Measurements from ENCODE around the gene KIAA1614. TPM values are rescaled to one million over a fixed set of nuclear protein-coding genes. Genes with fewer than 3 reads are reported as not detected.

The KIAA1614 gene
- total and polyA plus RNA-seq, 3 donors from 2014 or later: 3.7 to 4.0 (median 3.7) TPM

- Histone ChIP-seq H3K27ac (no peak overlapping the region), H3K9me3 (no peaks in the 10 kb centered on the region), H3K4me3 (no peak overlapping the region), H3K4me1 (peaks cover 6% of the 10 kb centered on the region), H3K36me3 (ENCODE audit: low read depth, missing control alignments) (no peaks in the 10 kb centered on the region), H3K27me3 (no peaks in the 10 kb centered on the region)
- intact Hi-C loops (cut with DNase I; ENCODE audit: low total_unique reads): no loop called here
- 97 to 98% methylated on average over 4 of the region's 4 CpGs for WGBS, 2 donors
- no peak for DNase-seq
- TF ChIP-seq POLR2A (IDR thresholded peaks at IDR 0.05): no peak
- no peak for TF ChIP-seq CTCF (IDR thresholded peaks at IDR 0.05)
Observed at GRCh38 chr1:180949616-180950000, 36.9 kb downstream of the KIAA1614 start.

DNA sequence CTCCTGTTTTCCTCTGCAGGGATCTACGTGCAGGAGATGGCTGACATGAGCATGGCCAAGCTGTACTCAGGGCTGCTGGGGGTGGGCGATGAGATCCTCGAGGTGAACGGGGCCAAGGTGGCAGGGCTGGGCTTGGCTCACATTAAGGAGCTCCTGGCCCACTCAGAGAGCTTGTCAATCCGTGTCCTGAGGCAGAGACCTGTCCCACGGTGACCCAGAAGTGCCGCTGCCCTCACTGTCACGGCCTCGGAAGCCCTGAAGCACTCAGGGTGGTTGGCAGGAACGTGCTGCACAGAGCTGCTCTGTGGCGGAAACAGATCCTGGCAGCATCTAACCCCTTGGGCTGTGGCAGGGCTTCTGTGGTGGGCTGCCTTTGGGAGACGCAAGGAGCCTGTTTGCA lies 37.6 kb downstream of the KIAA1614 start:
- intact Hi-C loops (cut with DNase I; ENCODE audit: low total_unique reads): no loop called here
- WGBS, 2 donors: 91 to 100% methylated on average over 2 to 12 of the region's 12 CpGs
- H3K27me3 ChIP-seq: no peaks in the 10 kb centered on the region
- no peak overlapping the region for H3K27ac ChIP-seq
- no peaks in the 10 kb centered on the region for H3K9me3 ChIP-seq
- H3K4me3 ChIP-seq: no peak overlapping the region
- no peak for DNase-seq
- H3K36me3 ChIP-seq (ENCODE audit: low read depth, missing control alignments): no peaks in the 10 kb centered on the region
- H3K4me1 ChIP-seq: peaks cover 6% of the 10 kb centered on the region
- no peak for TF ChIP-seq POLR2A (IDR thresholded peaks at IDR 0.05)
- TF ChIP-seq CTCF (IDR thresholded peaks at IDR 0.05): no peak

DNA sequence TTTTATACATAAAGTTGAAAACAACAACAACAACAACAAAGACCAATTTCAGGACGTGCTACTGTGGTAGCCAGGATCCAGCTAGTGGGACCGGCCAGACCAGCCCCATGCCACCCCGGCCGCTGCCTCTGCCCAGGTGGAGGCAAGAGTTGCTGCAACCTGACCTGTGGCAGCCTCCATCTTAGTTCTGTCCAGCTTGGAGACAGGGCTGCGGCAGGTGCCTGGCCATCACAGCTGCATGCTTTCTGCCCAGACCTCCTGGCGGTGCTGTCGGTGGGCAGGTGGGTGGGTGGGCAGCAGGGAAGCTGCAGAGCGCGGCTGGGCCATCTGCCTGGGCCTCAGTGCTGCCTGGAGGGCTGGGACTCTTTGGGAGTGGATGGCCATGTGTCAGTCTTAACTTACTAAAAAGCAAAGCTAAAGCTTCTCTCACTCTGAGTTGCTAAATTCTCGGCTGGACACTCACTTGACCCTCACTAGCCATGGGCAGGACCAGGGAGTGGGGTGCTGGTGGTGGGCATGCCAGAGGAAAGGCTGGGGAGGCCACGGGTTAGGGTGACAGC lies 38.6 kb downstream of the KIAA1614 start:
- Histone ChIP-seq H3K27ac (no peak overlapping the region), H3K36me3 (ENCODE audit: low read depth, missing control alignments) (no peaks in the 10 kb centered on the region), H3K4me3 (no peak overlapping the region), H3K27me3 (no peaks in the 10 kb centered on the region), H3K4me1 (peaks cover 6% of the 10 kb centered on the region), H3K9me3 (no peaks in the 10 kb centered on the region)
- no peak for DNase-seq
- WGBS, 2 donors: 89 to 91% methylated on average over 11 of the region's 11 CpGs
- no peak for TF ChIP-seq CTCF (IDR thresholded peaks at IDR 0.05)
- TF ChIP-seq POLR2A (IDR thresholded peaks at IDR 0.05): no peak
- intact Hi-C loops (cut with DNase I; ENCODE audit: low total_unique reads): no loop called here

DNA sequence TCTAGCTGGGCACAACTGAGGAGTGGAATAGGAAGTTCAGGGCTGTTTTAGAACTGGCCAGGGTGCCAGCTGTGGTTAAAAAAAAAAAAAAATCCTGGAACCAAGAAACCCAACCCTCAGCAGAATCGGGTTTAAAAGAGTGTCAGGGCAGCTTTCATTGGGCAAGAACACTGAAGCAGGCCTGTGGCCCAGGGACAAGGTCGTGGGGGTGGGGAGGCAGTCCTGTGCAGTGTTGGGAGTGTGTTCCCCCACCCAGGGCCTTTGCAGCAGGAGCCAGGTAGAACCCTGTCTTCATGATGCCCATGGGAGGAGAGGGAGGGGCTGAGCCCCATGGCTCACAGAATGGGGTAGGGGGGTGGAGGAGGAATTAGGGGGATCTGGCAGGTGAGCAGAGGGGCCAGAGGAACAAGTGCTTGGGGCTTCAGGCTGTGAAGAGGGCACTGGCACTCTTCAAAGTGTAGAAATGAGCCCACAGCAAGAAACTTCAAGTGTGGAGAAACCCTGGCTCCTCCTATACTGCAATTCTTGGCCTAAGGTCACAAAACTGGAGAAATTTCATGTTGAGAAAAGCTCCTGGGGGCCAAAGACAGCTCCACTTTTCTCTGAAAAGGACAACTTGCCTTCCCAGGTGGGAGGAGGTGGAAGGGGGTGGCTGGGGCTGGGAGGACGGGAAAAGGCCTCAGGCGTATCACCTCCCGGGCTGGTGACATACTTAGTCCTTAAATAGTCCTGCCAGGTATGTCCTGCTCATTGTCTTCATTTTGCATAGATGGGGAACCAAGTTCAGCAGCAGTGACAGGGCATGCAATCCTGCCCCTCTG lies 39.3 kb downstream of the KIAA1614 start:
- TF ChIP-seq CTCF (IDR thresholded peaks at IDR 0.05): no peak
- TF ChIP-seq POLR2A (IDR thresholded peaks at IDR 0.05): no peak
- Histone ChIP-seq H3K36me3 (ENCODE audit: low read depth, missing control alignments) (no peaks in the 10 kb centered on the region), H3K4me1 (peaks cover 6% of the 10 kb centered on the region), H3K9me3 (no peaks in the 10 kb centered on the region), H3K27me3 (no peaks in the 10 kb centered on the region), H3K27ac (no peak overlapping the region), H3K4me3 (no peak overlapping the region)
- intact Hi-C loops (cut with DNase I; ENCODE audit: low total_unique reads): no loop called here
- 64 to 78% methylated on average over 5 of the region's 5 CpGs for WGBS, 2 donors
- no peak for DNase-seq

GRCh38 chr1:180952657-180953013 lies 39.9 kb downstream of the KIAA1614 start:
- intact Hi-C loops (cut with DNase I; ENCODE audit: low total_unique reads): no loop called here
- Histone ChIP-seq H3K36me3 (ENCODE audit: low read depth, missing control alignments) (no peaks in the 10 kb centered on the region), H3K27ac (no peak overlapping the region), H3K27me3 (no peaks in the 10 kb centered on the region), H3K4me1 (peaks cover 6% of the 10 kb centered on the region), H3K4me3 (no peak overlapping the region), H3K9me3 (no peaks in the 10 kb centered on the region)
- no peak for DNase-seq
- TF ChIP-seq POLR2A (IDR thresholded peaks at IDR 0.05) (no peak), CTCF (IDR thresholded peaks at IDR 0.05) (no peak)
- WGBS, 2 donors: 76 to 87% methylated on average over 6 of the region's 6 CpGs
